ENCODE measurements around the gene COL13A1.

Gene COL13A1

DNA sequence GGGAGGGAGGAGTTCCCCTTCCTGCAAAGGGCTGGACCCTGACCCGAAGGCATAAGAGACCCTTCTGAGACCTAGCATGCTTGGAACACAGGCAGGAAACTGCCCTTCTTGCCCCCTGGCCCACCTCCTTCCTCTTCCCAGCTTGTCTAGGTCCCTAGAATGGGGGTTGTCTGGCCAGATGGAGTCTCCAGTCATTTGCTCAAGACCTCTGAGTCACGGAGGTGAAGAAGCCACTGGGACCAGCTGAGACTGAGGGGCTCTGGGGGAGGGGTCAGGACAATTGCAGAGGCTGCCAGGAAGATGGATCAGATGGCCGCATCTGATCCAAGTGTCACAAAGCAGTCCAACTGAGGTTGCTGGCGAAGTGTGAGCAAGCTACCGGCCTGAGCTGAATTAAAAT lies 46.2 kb downstream of the COL13A1 start:
- DNase-seq, result no peak

DNA sequence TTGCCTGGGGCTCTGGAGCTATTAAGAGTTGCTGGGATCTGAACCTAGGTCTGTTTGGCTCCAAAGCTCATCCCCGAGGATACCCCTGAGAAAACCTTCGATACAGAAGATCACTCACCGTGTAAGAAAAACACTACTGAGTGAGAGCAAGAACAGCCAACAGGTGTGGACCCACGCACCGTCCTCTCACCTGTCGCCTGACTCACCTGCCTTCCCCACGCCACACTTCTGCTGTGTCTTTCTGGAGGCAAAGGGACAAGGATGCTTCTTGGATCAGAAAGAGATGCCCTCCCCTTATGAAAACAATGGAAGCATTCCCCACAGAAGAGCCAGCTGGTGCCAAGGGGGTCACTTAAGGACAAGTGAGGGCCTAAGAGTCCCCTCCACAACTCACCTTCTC lies 46.7 kb downstream of the COL13A1 start:
- no peak for DNase-seq

DNA sequence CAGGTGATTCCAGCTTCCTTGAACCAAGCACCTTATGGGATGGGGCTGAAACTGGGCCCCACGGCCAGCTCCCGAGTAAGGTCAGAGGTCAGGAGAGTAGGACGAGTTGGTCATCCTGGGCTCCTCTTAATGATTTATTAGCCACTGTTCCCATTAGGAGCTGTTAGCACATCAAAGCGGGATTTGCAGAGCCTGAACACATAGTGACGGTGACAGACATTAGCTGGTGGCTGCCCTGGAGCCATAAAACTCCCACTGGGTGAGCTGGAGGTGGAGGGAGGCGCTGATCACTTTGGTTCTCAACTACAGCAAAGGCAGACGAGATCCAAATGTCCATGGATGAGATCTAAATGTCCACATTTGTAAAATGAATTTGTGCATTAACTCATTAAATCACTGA lies 48.1 kb downstream of the COL13A1 start:
- DNase-seq, result no peak

DNA sequence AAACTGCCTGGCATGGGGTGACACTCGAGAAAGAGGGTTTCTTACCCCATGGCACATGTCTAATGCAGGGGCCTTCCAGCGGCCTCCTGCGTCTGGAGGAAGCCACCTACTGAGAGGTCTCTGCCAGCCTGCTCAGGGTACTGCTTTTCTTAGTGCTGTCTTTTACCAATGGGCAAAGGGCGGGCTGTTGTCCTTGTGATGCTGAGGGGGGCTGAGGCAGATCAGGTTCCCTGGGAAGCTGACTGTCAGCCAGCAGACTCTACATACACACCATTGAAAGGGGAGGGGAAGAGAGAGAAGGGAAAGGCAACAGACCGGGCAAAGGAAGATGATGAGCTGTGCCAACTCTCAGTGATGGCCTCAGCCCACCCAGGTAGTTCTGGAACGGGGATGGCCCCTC lies 48.7 kb downstream of the COL13A1 start:
- no peak for DNase-seq

GRCh38 chr10:69851306-69851705 lies 49.6 kb downstream of the COL13A1 start:
- DNase-seq, result no peak

DNA sequence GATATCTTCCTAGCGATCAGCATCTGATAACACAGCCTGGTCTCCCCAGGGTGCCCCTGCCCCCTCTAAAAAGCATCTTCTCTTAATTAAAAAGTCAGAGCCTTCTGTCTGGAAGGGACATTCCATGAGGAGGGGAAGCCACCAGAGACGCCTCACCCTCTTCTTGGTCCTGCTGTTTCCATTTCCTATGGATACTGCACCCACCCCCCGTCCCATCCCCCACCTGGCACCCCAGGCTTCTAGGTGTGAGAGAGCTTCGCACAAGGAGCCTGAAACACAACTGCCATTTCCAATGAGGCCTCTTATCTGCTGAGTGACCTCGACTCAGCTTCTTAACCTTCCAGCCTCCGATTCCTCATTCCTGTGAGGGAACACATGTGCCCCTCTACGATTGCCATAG lies 51.4 kb downstream of the COL13A1 start:
- no peak for DNase-seq

- DNase-seq, result no peak
Observed at GRCh38 chr10:69854511-69855345, 53.0 kb downstream of the COL13A1 start.

DNA sequence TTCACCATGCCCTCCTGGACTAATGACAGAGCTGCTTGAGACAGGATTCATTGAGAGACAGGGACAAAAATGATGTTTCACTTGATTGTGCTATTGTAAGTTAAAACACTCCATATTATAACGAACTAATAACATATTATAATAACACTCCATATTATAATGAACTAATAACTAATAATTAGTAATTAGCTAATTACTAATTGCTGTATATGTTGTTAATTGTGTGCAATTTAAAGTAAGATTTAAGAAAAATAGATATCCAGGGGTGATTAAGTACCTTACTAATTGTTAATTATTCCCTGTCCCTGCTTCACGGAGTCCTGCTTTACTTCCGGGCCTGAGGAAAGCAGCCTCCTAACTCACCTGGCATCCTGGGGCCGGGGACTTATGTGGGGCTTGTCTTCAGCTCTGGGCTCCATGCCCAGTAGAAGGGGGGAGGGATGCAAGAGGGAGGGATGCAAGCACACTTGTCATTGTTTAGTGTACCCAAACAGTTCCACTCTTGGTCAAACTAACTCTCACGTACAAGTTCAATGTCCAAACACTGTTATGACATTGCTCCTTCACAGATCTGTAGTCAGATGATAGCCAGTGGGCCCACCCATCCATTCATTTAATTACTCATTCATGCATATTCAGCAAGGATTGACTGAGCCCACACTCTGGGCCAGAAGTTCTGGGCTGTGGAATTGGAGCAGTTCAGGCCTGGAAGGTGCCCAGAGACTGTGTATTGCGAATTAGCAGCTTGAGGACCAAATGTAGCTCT lies 53.8 kb downstream of the COL13A1 start:
- no peak for DNase-seq

DNA sequence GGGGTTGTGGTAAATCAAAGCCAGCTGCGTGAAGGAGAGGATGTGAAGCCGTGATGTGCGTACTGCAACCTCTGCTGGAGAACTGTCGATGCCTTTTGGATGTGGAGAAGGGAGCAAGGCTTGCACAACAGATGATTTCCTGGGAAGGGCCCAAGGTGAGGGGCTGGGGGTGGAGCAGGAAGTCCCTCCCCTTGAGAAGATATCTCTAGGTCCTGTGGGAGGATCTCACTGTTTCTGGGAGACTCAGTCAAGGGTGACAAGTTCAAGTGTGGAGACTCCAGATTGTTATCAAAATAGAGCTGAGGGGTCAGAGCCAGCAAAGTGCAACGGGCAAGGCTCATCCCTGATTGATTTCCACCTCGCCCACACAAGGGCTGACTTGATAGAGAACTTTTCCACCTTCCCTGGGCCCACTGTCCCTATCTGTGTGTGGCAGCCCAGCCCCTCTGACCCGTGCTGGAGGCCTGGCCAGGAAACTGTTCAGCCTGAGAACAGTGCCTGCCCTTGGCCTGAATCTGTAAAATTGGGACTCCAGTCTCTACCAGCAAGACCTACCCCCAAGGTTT lies 55.0 kb downstream of the COL13A1 start:
- DNase-seq, result no peak

DNA sequence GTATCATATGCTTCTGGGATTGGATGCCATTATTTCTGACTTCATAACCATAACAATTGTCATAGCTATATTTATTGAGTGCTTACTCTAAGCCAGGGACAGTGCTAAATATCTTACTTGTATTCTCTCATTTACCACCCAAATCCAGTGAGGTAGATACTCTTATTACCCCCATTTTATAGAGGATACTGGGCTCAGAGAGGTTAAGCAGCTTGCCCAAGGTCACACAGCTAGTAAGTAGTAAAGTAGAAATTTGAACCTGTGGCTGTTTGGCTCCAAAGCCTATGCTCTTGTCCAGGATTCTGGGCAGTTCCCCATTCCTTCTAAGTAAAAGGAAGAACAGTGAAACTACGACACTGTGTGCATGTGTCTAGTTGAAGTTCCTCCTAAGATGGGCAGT lies 56.5 kb downstream of the COL13A1 start:
- DNase-seq, result no peak

- no peak for DNase-seq
Observed at GRCh38 chr10:69860271-69860670, 58.6 kb downstream of the COL13A1 start.

DNA sequence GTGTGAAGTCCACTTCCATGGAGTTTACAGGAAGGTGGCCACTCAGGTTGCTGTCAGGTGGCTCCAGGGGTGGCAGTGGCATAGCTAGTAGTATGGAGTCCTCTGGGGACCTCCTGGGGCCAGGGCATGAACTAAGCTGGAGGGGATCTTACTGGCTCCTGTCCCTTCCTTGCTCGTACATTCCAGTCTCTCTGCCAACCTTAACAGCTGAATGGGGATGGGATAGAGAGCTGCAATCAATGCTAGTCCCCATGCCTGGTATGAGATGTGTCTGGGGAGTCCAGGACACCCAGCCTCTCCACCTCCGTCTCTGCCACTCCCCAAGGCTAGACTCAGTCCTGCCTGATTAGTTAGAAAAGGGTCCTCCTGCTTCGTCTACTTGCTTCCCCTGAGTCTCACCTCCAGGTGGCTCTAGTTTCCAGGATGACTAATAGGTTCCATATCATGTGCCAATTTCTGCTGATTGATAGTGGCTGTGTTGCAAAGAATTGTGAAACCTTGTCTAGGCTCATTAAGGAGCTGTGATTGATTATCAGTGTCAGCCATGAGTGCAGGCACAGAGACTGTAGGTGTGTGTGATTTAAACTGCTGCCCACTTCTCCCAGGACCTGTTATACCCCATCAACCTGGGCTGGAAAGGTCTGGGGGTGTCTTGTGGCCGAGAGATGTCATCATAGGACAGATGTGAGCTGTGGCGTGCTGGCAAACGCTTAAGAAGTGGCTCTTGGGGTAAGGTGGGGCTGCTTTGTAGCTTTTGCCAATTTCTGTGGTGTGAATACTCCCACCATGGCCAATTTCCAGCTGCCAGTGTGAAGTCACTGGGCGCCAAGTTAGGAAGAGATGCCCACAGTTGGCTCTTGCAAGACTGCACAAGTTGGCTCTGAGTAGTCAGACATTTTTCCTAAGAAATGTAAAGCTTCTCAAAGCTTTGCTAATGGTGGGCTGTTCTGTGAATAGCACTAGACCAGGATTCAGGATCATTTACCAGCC lies 59.8 kb downstream of the COL13A1 start:
- DNase-seq, result peak; percentile 30

- no peak for DNase-seq
Observed at GRCh38 chr10:69862882-69863530, 61.3 kb downstream of the COL13A1 start.

- no peak for DNase-seq
Observed at GRCh38 chr10:69863580-69863979, 61.9 kb downstream of the COL13A1 start.

DNA sequence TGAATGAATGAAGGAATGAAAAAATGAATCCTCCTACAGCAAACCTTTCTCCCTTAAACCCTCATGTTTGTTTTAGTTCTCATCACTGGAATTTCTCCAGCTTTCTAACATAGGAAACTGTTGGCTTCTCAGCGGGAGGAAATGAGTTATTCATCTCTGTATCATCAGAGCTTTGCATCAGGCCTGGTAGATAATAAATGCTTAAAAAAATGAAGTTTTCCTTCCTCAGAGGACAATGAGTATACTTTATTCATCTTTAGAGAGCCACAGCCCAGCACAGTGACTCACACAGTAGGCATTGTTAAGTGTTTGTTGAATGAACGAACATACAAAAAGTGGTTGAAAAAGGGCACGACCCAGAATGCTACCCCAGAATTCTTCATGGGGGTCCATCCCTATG lies 62.6 kb downstream of the COL13A1 start:
- DNase-seq, result no peak

DNA sequence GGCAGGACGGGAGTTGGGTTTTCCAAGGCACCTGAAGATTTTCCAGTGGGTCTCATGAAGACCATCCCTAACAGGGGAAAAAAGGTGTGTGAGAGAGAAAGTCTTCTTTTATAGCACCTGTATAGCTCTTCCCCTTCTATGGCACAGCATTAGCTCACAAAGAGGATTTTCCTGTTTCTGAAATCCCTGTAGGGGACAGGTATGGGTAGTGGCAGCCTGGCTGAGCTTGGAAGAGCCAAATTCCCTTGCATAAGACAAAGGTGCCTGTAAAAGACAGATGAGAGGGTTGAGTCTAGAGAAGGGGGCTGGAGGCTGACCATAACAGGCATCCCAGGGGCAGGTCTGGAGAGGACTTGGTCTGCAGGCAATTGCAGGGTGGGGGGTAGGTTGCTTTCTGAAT lies 63.7 kb downstream of the COL13A1 start:
- no peak for DNase-seq

DNA sequence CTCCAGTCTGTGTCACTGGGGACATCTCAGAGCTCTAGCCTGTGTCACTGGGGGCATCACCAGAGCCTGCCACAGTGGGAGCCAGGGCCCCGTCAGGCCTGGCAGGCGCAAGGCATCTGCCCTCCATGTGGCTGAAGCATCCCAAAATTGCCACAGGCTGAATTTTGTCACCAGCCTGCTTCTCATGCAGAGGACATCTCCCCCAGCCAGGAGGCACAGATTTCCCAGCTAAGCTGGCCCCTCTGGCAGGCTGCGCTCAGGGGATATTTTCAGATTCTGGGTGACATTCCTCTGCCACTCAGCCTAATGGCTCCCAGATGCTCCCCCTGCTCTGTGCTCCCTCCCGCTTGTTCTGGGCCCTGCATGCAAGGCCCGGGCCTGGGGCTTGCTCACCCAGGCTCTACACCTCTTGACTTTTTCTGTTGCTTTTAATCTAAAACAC lies 64.6 kb downstream of the COL13A1 start:
- DNase-seq, result no peak

DNA sequence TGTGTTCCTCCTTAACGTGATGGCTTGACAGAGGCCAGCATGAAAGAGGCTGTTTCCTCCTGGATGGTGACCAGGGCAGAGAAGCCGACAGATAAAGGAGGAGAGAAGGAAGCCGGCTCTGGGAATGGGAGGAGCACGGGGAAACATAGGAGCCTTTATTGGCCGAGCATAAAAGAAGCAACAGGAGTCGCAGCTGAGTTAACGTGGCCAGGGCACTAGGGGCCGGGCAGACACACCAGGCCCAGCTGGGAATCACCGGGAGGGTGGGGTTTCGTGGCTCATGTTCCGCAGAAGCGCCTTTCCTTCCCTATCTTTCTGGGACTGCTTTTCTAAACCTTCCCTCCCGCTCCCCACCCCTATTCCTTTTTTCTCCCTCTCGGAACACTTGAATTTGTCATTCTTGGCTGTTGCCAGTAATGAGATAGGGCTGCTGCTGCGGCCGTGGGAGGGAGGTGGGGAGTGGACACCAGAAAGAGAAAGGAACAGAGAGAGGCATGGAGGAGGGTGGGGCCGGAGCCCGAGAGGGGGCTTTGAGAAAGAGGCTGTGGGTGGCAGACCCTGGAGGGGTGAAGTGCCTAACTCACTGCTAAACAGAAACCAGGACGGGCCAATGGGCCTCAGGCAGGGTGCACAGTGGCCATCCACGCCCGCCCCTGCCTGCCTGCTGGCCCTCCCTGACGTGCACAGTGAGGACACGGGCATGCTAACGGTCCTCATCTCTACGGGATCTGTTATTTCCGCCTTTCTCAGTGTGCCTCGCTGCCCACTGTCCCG lies 65.2 kb downstream of the COL13A1 start:
- DNase-seq, result no peak

- no peak for DNase-seq
Observed at GRCh38 chr10:69867699-69868558, 66.2 kb downstream of the COL13A1 start.

DNA sequence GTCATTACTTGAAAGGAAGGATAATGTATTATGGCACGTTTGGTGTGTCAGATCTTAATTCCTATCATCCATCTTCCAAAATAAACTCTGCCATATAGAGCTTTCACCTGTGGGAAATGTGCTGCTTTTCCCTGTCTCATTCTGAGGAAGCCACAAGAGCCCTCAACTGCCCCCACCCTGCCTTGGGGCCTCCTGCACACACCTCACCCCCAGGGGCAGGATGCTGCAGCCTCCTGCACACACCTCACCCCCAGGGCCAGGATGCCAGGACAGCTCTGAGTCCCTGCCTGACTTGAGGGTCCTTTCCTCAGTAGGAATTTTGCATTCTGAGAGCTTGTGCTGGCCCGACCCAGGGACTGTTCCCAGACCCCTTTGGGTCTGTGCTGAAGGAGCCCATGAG lies 67.1 kb downstream of the COL13A1 start:
- no peak for DNase-seq

Data from NCI-H1436 (cell line).